ENCODE results near the gene PARD6B.
A peak's percentile ranks its signal among the peaks of the same experiment; 100 is the strongest.
"Not testable (repeated sequence)": the region's sequence is repeated elsewhere in the genome, so short reads cannot be mapped to it uniquely, and the experiment has no call there.

The PARD6B gene

DNA sequence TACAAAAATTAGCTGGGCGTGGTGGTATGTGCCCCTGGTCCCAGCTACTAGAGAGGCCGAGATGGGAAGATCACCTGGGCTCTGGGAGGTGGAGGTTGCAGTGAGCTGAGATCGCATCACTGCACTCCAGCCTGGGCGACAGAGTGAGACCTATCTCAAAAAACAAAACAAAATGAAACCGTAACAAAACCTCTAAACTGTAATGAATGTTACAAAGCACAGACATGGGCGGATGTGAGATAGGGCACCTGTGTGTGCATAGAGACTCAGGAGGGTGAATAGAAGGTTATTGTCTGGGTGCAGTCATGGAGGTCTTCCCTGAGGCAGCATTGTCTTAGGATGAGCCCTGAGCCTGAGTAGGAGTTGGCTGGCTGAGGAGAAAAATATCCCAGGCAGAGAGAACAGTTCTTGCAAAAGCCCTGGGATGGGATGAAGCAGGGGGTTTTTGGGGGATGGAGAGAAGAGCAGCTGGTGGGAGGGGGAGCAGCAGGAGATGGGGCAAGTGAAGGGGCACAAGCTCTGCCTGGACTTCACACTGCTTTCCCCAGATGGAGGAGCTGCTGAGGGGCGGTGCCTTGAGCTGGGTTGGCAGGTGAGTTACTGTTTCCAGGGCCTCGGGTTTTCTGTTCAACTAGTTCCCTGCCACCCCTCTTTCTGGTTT, 68.6 kb downstream of the PARD6B start:
- POLR2A ChIA-PET, result no interaction called here
- peak; percentile 71 for DNase-seq (ENCODE audit: extremely low spot score)
- TF ChIP-seq CTCF (IDR thresholded peaks at IDR 0.05; ENCODE audit: control extremely low read depth, extremely low read depth, low read depth, missing control alignments), result no peak
- CTCF ChIA-PET, result interaction anchor here (0.8 to 4.5 kb wide), 9 partner anchors 9 to 129 kb away, joined by 3 to 22 read pairs (median 5); no protein-coding TSS in a partner anchor

GRCh38 chr20:50800986-50801746, 69.8 kb downstream of the PARD6B start:
- DNase-seq (ENCODE audit: extremely low spot score); POLR2A ChIA-PET: not testable (repeated sequence)
- CTCF ChIA-PET, result interaction anchor here (0.9 to 4.5 kb wide), 6 partner anchors 10 to 128 kb away, joined by 3 to 22 read pairs (median 7); no protein-coding TSS in a partner anchor

- POLR2A ChIA-PET, result no interaction called here
Observed at GRCh38 chr20:50801747-50802125, 70.4 kb downstream of the PARD6B start.

DNA sequence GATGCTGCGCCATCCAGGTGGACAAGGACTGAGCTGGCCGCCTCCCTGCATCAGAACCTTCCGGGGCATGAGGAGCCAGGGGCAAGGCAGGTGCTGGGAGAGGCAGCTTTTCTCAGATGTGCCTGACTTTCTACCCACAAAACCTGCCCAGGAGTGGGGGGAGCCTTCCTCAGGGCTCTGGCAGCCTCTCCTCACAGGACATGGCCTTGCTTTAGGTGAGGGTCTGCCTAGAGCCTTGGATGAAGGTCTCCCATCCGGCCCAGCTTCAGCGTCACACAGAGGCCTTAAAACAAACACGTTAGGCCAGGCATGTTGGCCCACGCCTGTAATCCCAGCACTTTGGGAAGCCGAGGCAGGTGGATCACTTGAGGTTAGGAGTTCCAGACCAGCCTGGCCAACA, 70.9 kb downstream of the PARD6B start:
- POLR2A ChIA-PET, result no interaction called here
- no peak for DNase-seq (ENCODE audit: extremely low spot score)
- TF ChIP-seq CTCF (IDR thresholded peaks at IDR 0.05; ENCODE audit: control extremely low read depth, extremely low read depth, low read depth, missing control alignments), result no peak
- CTCF ChIA-PET, result interaction anchor here (0.9 to 4.5 kb wide), 3 partner anchors 11 to 127 kb away, joined by 3 to 22 read pairs (median 10); no protein-coding TSS in a partner anchor

More at GRCh38 chr20:50801747-50802125, 70.4 kb downstream of the PARD6B start:
- no peak for DNase-seq (ENCODE audit: extremely low spot score)
- no peak for TF ChIP-seq CTCF (IDR thresholded peaks at IDR 0.05; ENCODE audit: control extremely low read depth, extremely low read depth, low read depth, missing control alignments)
- CTCF ChIA-PET, result interaction anchor here (0.9 to 4.5 kb wide), 3 partner anchors 11 to 128 kb away, joined by 3 to 22 read pairs (median 10); no protein-coding TSS in a partner anchor

- no peak for TF ChIP-seq CTCF (IDR thresholded peaks at IDR 0.05; ENCODE audit: control extremely low read depth, extremely low read depth, low read depth, missing control alignments)
- peak; percentile 48 for DNase-seq (ENCODE audit: extremely low spot score)
- ChIA-PET CTCF (interaction anchor here (0.7 to 2.0 kb wide), 6 partner anchors 10 to 125 kb away, joined by 3 to 16 read pairs (median 4); partner anchors contain the start of gene BCAS4), POLR2A (no interaction called here)
Observed at GRCh38 chr20:50804437-50805348, 73.3 kb downstream of the PARD6B start.

- TF ChIP-seq CTCF (IDR thresholded peaks at IDR 0.05; ENCODE audit: control extremely low read depth, extremely low read depth, low read depth, missing control alignments), result no peak
- ChIA-PET POLR2A (no interaction called here), CTCF (interaction anchor here (0.7 to 1.6 kb wide), 6 partner anchors 11 to 124 kb away, joined by 3 to 10 read pairs (median 3); partner anchors contain the start of gene BCAS4)
- peak; percentile 7 for DNase-seq (ENCODE audit: extremely low spot score)
Observed at GRCh38 chr20:50805349-50805684, 73.9 kb downstream of the PARD6B start.
